K562 (cell line): ENCODE measurements around the gene RRAS. TPM values are rescaled to one million over a fixed set of nuclear protein-coding genes. Genes with fewer than 3 reads are reported as not detected.

ENCODE experiments used
- ATF4 ChIP-seq: fragments of 450-650 bp; formaldehyde crosslinking; IDR thresholded peaks from 2 replicates; pipeline ENCODE4 v1.4.0; 2022; ENCODE audit warnings: mild to moderate bottlenecking, moderate library complexity
- BCL6 ChIP-seq: fragments of 250-450 bp; sonication (Bioruptor Pico); IDR thresholded peaks from 2 replicates; pipeline ENCODE4 v1.4.0; 2020
- CCNT2 ChIP-seq: IDR thresholded peaks from 2 replicates; pipeline ENCODE4 v1.6.1; 2011; ENCODE audit warnings: borderline replicate concordance, low read depth, mild to moderate bottlenecking, moderate library complexity, mixed read lengths, low read length; ENCODE audit not compliant: insufficient read length; ENCODE audit errors: extremely low read depth
- CLOCK ChIP-seq: fragments of 250-450 bp; sonication (Bioruptor Pico); IDR thresholded peaks from 2 replicates; pipeline ENCODE4 v1.4.0; 2020; ENCODE audit warnings: mild to moderate bottlenecking, moderate library complexity, borderline replicate concordance
- DNMT1 ChIP-seq: fragments of 450-650 bp; IDR thresholded peaks from 2 replicates; pipeline ENCODE4 v1.6.1; 2016; ENCODE audit warnings: antibody characterized with exemption, mild to moderate bottlenecking
- GTF2B ChIP-seq: IDR thresholded peaks from 2 replicates; pipeline ENCODE4 v1.6.1; 2011; ENCODE audit not compliant: insufficient read length; ENCODE audit errors: extremely low read depth
- HOMEZ ChIP-seq: fragments of 250-450 bp; sonication (Bioruptor Pico); IDR thresholded peaks from 2 replicates; pipeline ENCODE4 v1.4.0; 2020; ENCODE audit warnings: mild to moderate bottlenecking, moderate library complexity
- MAZ ChIP-seq, 2 experiments: fragments of 450-650 bp in 1 of 2; sonication (generic) in 1 of 2; formaldehyde crosslinking; IDR thresholded peaks in 1 of 2; conservative IDR thresholded peaks in 1 of 2; 2 replicates each; pipeline versions ENCODE4 v1.4.0 to v1.5.0; 2020; ENCODE audit warnings: mild to moderate bottlenecking in 1 of 2, missing genetic modification reagents in 1 of 2
- PHB ChIP-seq: fragments of 250-450 bp; sonication (Bioruptor Pico); IDR thresholded peaks from 2 replicates; pipeline ENCODE4 v1.5.0; 2021
- SRSF9 ChIP-seq: fragments of 200-400 bp; formaldehyde crosslinking; IDR thresholded peaks from 2 replicates; pipeline ENCODE4 v1.6.1; 2017; ENCODE audit warnings: low read depth, low read length, borderline replicate concordance
- TFE3 ChIP-seq: fragments of 450-650 bp; formaldehyde crosslinking; IDR thresholded peaks from 2 replicates; pipeline ENCODE4 v1.4.0; 2020; ENCODE audit warnings: mild to moderate bottlenecking, mixed read lengths
- TSC22D4 ChIP-seq: fragments of 450-650 bp; IDR thresholded peaks from 2 replicates; pipeline ENCODE4 v1.6.1; 2016; ENCODE audit warnings: missing genetic modification characterization, missing biosample characterization, control low read depth
- UBTF ChIP-seq, 2 experiments: IDR thresholded peaks; 2 replicates each; pipeline ENCODE4 v1.6.1; 2012; ENCODE audit warnings: improper control_type of control experiment in 2 of 2, low read depth in 2 of 2, low read length in 2 of 2, borderline replicate concordance in 1 of 2
- ZNF785 ChIP-seq: fragments of 250-450 bp; sonication (Bioruptor Pico); IDR thresholded peaks from 2 replicates; pipeline ENCODE4 v1.4.0; 2020; ENCODE audit warnings: mild to moderate bottlenecking
- polyA plus RNA-seq, 8 experiments: library from polyadenylated mRNA; depleted of rRNA in 4 of 8; stranded (reverse) in 5 of 8; unstranded in 3 of 8; fragments of >200 nt; fragmentation: Nextera tagmentation in 2 of 8; fragmentation: Illumina TruSeq in 1 of 8; extraction: Ambion mirVana in 2 of 8; extraction: Trizol in 1 of 8; gene quantifications; 2 replicates each; pipeline versions ENCODE4 v1.2.1 to v1.2.3, GENCODE V29; 2011 to 2014; ENCODE audit warnings: inconsistent platforms in 1 of 8, missing spikeins in 1 of 8
- total RNA-seq, 7 experiments: library from RNA; depleted of rRNA in 6 of 7; stranded (reverse); fragments of >200 nt in 6 of 7; fragmentation: Illumina TruSeq in 2 of 7; extraction: Trizol in 2 of 7; gene quantifications; 2 replicates each; pipeline versions ENCODE4 v1.2.1 to v1.2.3, GENCODE V29; 2011 to 2021; ENCODE audit warnings: low replicate concordance in 1 of 7

RRAS gene
- total and polyA plus RNA-seq, 9 of the 15 experiments (the other 6 are each of a cell fraction or from before 2014, with no cell fraction given) = 0.70 to 17.3 (median 8.2) TPM

GRCh38 chr19:49676136-49676783, 36.3 kb upstream of the RRAS start (continued):
- no peak for TF ChIP-seq UBTF (IDR thresholded peaks at IDR 0.05; ENCODE audit: borderline replicate concordance in 1 of 2, low read depth in 2 of 2, low read length in 2 of 2)
- TF ChIP-seq MAZ (CRISPR knock-in tag; conservative IDR thresholded peaks at IDR 0.05 in 1 of 2, IDR thresholded peaks at IDR 0.05 in 1 of 2) = peak in 1 of 2 experiments; percentile 23; a peak in 1 of 4 replicates
- no peak for TF ChIP-seq HOMEZ (CRISPR knock-in tag)
- TF ChIP-seq ZNF785 = no peak
- no peak for TF ChIP-seq SRSF9
- no peak for TF ChIP-seq CCNT2
- TF ChIP-seq DNMT1 = no peak
- TF ChIP-seq GTF2B = no peak
- TF ChIP-seq ATF4 (CRISPR knock-in tag) = no peak
- TF ChIP-seq BCL6 = no peak
- TF ChIP-seq TFE3 (CRISPR knock-in tag) = no peak
- TF ChIP-seq CLOCK (CRISPR knock-in tag) = no peak
- no peak for TF ChIP-seq PHB (CRISPR knock-in tag)
- TF ChIP-seq TSC22D4 (tag) = no peak
